HG03439 (cell line): ENCODE measurements around the gene ANKRD66.

Experiments
- ATAC-seq: cut with Tn5 transposase; IDR thresholded peaks from one replicate; pipeline ENCODE4 v1.9.1; 2021; ENCODE audit warnings: mild to moderate bottlenecking, moderate library complexity; ENCODE audit not compliant: unreplicated experiment

ANKRD66 gene

DNA sequence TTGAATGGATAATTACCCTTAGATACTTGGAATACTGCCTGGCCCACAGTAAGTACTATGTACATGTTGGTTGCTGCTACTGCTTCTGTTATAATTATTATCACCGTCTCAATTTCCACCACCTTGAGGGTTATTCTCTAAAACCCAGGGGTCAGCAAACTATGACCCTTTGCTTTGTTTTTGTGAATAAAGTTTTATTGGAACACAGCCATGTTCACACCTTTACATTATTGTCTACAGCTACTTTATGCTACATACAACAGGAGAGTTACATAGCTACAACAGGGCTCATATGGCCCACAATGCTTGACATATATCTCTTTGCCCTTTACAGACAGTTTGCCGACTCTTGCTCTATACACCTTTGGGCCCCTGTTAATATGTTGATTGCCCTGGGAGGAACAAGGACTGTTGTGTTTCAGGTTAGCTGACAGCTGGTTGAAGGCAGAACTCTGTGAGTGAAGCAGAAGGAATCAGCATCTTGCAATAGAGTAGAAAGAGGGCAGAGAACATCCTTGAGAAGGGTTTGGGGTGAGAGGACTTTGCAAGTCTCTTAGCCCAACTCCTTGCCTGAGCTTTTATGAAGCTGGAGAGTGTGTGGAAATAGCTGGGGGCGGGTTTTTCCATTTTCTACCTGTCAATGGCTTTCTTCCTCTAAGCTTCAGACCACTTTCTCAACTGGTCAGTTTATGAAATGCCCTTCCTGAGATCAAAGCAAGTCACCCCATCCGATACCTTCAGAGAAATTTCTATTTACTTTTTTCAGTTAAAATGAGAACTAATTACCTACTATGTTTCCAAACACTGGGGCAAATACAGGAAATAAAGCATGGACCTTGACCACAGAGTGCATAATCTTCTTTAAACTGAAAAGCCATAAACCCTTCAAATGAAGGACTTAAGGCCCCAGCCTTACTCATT lies 43.0 kb downstream of the ANKRD66 start:
- ATAC-seq = no peak

DNA sequence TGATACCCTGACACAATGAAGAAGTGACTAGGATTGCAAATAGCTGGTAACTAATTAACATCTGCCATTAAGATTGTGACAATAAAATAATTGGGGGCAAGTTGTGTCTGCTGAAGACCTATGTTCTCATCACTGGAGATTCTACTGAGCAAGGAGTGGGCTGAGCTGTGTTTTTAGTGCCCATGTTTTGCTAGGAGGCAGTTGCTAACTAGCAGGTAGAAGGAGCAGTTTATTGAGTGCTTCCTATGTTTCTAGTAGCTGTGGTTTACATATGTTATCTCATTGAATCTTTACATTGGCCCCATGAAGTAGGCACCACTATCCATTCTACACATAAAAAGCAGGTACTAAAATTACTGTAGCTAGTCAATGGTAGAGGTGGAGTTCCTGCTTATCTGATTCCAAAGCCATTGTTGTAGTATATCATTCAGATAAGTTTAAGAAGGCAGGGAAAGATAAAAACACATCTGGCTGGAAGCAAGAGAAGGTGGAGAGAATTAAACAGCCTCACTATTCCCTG lies 43.7 kb downstream of the ANKRD66 start:
- ATAC-seq = no peak

- no peak for ATAC-seq
These were observed 45.9 kb downstream of the ANKRD66 start for GRCh38 chr6:46792635-46793034.

DNA sequence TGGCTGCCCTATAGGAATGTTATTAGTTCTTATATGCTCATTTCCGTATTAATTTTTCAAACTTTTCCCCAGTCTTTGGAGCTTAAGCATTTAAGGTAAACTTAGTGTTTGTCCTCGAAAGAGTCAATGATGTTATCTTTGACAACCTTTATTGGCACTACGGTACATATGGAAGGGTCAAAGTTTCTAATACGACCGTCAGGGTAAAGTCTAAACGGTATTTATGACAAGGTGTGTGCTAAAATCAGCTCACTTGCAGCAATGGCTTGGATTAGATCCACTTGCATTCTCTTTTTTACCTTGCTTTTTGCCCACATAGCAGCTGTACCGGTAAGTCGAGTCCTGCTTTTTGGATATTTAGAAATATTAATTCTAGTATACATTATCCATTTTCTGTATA lies 46.4 kb downstream of the ANKRD66 start, which contains the start of gene MEP1A:
MEP1A (plus strand) TSS at position 252 of the 400 bp plus-strand sequence; CDS start at position 262, 10 bp downstream.
- no peak for ATAC-seq

DNA sequence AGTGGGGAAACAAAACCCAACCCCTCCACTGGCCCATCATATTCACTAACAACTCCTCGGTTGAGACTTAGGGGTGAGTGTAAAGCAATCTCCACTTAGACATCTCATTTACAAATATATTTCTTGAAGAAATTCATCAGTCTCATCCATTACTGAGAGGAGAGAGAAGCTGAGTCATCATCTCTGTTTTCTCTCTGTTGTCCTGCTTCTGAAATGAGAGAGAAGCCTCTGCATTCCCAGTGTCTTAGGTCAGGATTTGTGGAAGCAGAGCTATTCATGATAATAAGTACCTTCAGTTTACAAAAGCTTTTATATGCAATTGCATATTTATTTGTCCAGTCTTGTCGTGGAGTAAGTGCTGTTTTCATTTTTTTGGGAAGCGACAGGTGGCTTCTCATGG lies 47.3 kb downstream of the ANKRD66 start:
- no peak for ATAC-seq

- no peak for ATAC-seq
These were observed 49.1 kb downstream of the ANKRD66 start for GRCh38 chr6:46795816-46796215.

DNA sequence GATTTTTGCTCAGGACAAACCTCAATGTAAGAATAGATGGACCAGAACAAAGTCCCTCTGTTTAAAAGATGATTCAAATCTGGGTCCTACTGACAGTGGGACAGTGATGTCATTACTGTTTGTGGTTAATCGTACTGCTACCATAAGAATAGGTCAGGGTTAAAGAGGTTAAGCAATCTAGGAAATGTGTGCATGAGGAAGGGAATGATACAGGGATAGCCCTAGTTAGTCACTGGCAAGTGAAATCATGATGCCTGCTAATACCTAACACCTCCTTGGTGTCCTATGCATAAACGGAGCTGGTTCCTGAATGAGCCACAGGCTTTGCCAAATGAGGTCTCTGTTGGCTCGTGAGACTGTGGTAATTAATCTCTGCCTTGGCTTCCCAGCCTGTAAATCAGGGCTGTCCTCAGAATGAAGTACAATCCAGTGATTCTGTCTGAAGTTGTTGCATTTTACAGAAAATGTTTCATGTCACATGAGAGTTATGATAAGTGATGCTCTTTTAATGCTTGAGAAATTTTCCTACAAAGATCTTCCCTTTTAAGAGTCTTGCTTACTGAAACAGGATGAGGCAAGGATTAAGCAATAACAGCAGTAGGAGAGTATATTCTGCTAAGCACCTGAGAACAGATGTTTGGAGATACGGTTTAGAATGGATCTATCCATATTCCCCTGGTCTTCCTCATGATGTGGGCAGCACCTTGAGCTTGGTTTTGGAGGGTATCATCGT lies 50.3 kb downstream of the ANKRD66 start:
- no peak for ATAC-seq

DNA sequence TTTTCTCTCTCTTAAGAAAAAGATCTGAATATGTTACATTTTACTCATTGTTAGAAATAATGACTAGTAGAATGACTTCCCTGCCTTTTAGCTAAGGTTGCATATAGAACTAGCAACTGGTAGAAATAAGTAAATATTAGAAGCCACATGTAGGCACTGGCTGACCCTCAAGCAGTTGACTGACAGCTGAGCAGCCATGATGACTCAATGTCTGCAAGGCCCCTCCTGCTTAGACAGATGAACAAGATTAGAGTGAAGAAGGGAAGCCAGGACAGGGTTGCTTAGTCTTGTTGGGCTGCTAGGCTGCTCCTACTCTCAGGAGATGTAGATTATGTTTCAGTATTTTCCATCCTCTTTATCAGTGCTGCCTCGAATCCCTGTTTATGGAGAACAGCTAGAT lies 52.9 kb downstream of the ANKRD66 start:
- no peak for ATAC-seq

GRCh38 chr6:46808806-46809205 lies 62.1 kb downstream of the ANKRD66 start:
- ATAC-seq = no peak
